ENCODE data around the gene C9orf50. TPM values are rescaled to one million over a fixed set of nuclear protein-coding genes. Genes with fewer than 3 reads are reported as not detected.

Gene C9orf50
- total and polyA plus RNA-seq, 2 experiments from 2014 or later, result not detected

DNA sequence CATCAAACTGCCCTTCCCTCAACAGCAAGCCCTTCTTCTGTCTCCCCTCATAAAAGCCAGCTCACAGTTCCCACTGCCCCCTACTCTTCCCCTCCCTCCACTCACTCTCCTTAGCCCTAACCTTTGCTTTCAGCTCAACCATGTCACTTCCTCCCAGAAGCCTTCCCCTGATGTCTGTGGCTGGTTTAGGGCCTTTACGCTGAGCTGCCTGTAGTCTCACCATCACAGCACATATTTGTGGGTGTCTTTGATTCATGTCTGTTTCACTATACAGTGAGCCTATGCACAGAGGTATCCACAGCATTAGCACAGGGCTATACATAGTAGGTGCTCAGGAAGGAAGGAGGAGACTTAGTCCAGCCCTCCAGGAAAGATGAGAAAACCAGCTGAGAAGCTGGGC lies 34.7 kb downstream of the C9orf50 start:
- no peaks in the 10 kb centered on the region for H3K9me2 ChIP-seq (ENCODE audit: insufficient read depth)
- no peak for ATAC-seq
- H3K4me2 ChIP-seq, result no peak overlapping the region
- no peak overlapping the region for H3K27ac ChIP-seq (ENCODE audit: low read depth)
- H3K4me1 ChIP-seq (ENCODE audit: insufficient read depth), result peaks cover 3% of the 10 kb centered on the region; the same call in 1 of the 2 replicates
- no peak for DNase-seq (ENCODE audit: low spot score)
- H3K9me3 Mint-ChIP-seq, result no peaks in the 10 kb centered on the region
- H3K4me1 Mint-ChIP-seq, result peaks cover 36% of the 10 kb centered on the region
- H2AFZ ChIP-seq, result no peak overlapping the region
- no peak overlapping the region for H3K27ac Mint-ChIP-seq
- TF ChIP-seq EZH2 (IDR thresholded peaks at IDR 0.05; ENCODE audit: low read depth, unreplicated experiment) (no peak), ZNF114 (CRISPR knock-in tag; IDR thresholded peaks at IDR 0.05) (no peak), ZNF331 (CRISPR knock-in tag; IDR thresholded peaks at IDR 0.05; ENCODE audit: low read depth) (no peak), POLR2AphosphoS5 (IDR thresholded peaks at IDR 0.05; ENCODE audit: low read depth) (no peak), EZH2phosphoT487 (IDR thresholded peaks at IDR 0.05; ENCODE audit: unreplicated experiment) (no peak), CREB1 (CRISPR knock-in tag; IDR thresholded peaks at IDR 0.05; ENCODE audit: low read depth) (no peak), NANOG (IDR thresholded peaks at IDR 0.05; ENCODE audit: borderline replicate concordance) (no peak), JUNB (IDR thresholded peaks at IDR 0.05; ENCODE audit: unreplicated experiment) (no peak), STAT1 (IDR thresholded peaks at IDR 0.05; ENCODE audit: unreplicated experiment) (no peak)
- TF ChIP-seq, protein P1, sequence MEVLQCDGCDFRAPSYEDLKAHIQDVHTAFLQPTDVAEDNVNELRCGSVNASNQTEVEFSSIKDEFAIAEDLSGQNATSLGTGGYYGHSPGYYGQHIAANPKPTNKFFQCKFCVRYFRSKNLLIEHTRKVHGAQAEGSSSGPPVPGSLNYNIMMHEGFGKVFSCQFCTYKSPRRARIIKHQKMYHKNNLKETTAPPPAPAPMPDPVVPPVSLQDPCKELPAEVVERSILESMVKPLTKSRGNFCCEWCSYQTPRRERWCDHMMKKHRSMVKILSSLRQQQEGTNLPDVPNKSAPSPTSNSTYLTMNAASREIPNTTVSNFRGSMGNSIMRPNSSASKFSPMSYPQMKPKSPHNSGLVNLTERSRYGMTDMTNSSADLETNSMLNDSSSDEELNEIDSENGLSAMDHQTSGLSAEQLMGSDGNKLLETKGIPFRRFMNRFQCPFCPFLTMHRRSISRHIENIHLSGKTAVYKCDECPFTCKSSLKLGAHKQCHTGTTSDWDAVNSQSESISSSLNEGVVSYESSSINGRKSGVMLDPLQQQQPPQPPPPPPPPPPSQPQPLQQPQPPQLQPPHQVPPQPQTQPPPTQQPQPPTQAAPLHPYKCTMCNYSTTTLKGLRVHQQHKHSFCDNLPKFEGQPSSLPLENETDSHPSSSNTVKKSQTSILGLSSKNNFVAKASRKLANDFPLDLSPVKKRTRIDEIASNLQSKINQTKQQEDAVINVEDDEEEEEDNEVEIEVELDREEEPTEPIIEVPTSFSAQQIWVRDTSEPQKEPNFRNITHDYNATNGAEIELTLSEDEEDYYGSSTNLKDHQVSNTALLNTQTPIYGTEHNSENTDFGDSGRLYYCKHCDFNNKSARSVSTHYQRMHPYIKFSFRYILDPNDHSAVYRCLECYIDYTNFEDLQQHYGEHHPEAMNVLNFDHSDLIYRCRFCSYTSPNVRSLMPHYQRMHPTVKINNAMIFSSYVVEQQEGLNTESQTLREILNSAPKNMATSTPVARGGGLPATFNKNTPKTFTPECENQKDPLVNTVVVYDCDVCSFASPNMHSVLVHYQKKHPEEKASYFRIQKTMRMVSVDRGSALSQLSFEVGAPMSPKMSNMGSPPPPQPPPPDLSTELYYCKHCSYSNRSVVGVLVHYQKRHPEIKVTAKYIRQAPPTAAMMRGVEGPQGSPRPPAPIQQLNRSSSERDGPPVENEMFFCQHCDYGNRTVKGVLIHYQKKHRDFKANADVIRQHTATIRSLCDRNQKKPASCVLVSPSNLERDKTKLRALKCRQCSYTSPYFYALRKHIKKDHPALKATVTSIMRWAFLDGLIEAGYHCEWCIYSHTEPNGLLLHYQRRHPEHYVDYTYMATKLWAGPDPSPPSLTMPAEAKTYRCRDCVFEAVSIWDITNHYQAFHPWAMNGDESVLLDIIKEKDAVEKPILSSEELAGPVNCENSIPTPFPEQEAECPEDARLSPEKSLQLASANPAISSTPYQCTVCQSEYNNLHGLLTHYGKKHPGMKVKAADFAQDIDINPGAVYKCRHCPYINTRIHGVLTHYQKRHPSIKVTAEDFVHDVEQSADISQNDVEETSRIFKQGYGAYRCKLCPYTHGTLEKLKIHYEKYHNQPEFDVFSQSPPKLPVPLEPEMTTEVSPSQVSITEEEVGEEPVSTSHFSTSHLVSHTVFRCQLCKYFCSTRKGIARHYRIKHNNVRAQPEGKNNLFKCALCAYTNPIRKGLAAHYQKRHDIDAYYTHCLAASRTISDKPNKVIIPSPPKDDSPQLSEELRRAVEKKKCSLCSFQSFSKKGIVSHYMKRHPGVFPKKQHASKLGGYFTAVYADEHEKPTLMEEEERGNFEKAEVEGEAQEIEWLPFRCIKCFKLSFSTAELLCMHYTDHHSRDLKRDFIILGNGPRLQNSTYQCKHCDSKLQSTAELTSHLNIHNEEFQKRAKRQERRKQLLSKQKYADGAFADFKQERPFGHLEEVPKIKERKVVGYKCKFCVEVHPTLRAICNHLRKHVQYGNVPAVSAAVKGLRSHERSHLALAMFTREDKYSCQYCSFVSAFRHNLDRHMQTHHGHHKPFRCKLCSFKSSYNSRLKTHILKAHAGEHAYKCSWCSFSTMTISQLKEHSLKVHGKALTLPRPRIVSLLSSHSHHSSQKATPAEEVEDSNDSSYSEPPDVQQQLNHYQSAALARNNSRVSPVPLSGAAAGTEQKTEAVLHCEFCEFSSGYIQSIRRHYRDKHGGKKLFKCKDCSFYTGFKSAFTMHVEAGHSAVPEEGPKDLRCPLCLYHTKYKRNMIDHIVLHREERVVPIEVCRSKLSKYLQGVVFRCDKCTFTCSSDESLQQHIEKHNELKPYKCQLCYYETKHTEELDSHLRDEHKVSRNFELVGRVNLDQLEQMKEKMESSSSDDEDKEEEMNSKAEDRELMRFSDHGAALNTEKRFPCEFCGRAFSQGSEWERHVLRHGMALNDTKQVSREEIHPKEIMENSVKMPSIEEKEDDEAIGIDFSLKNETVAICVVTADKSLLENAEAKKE (CRISPR knock-in tag; IDR thresholded peaks at IDR 0.05), result no peak
- TF ChIP-seq, protein P2, sequence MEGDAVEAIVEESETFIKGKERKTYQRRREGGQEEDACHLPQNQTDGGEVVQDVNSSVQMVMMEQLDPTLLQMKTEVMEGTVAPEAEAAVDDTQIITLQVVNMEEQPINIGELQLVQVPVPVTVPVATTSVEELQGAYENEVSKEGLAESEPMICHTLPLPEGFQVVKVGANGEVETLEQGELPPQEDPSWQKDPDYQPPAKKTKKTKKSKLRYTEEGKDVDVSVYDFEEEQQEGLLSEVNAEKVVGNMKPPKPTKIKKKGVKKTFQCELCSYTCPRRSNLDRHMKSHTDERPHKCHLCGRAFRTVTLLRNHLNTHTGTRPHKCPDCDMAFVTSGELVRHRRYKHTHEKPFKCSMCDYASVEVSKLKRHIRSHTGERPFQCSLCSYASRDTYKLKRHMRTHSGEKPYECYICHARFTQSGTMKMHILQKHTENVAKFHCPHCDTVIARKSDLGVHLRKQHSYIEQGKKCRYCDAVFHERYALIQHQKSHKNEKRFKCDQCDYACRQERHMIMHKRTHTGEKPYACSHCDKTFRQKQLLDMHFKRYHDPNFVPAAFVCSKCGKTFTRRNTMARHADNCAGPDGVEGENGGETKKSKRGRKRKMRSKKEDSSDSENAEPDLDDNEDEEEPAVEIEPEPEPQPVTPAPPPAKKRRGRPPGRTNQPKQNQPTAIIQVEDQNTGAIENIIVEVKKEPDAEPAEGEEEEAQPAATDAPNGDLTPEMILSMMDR (conservative IDR thresholded peaks at IDR 0.05; ENCODE audit: low read depth in 2 of 2), result no peak
- TF ChIP-seq, protein P3, sequence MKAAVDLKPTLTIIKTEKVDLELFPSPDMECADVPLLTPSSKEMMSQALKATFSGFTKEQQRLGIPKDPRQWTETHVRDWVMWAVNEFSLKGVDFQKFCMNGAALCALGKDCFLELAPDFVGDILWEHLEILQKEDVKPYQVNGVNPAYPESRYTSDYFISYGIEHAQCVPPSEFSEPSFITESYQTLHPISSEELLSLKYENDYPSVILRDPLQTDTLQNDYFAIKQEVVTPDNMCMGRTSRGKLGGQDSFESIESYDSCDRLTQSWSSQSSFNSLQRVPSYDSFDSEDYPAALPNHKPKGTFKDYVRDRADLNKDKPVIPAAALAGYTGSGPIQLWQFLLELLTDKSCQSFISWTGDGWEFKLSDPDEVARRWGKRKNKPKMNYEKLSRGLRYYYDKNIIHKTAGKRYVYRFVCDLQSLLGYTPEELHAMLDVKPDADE (IDR thresholded peaks at IDR 0.05), result no peak
- TF ChIP-seq, protein P4, sequence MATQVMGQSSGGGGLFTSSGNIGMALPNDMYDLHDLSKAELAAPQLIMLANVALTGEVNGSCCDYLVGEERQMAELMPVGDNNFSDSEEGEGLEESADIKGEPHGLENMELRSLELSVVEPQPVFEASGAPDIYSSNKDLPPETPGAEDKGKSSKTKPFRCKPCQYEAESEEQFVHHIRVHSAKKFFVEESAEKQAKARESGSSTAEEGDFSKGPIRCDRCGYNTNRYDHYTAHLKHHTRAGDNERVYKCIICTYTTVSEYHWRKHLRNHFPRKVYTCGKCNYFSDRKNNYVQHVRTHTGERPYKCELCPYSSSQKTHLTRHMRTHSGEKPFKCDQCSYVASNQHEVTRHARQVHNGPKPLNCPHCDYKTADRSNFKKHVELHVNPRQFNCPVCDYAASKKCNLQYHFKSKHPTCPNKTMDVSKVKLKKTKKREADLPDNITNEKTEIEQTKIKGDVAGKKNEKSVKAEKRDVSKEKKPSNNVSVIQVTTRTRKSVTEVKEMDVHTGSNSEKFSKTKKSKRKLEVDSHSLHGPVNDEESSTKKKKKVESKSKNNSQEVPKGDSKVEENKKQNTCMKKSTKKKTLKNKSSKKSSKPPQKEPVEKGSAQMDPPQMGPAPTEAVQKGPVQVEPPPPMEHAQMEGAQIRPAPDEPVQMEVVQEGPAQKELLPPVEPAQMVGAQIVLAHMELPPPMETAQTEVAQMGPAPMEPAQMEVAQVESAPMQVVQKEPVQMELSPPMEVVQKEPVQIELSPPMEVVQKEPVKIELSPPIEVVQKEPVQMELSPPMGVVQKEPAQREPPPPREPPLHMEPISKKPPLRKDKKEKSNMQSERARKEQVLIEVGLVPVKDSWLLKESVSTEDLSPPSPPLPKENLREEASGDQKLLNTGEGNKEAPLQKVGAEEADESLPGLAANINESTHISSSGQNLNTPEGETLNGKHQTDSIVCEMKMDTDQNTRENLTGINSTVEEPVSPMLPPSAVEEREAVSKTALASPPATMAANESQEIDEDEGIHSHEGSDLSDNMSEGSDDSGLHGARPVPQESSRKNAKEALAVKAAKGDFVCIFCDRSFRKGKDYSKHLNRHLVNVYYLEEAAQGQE (IDR thresholded peaks at IDR 0.05; ENCODE audit: unreplicated experiment), result no peak
- H3F3A ChIP-seq (replicated peaks; ENCODE audit: low read depth), result no peaks in the 10 kb centered on the region
- peaks cover 29% of the 10 kb centered on the region for H3K27me3 Mint-ChIP-seq (ENCODE audit: insufficient read depth, low read depth, poor library complexity)
- no peaks in the 10 kb centered on the region for H3K79me2 ChIP-seq (replicated peaks; ENCODE audit: insufficient read depth)
- H3K27me3 ChIP-seq (ENCODE audit: insufficient read depth), result peaks cover 11% of the 10 kb centered on the region; the same call in 1 of the 2 replicates
- no peaks in the 10 kb centered on the region for H4K20me1 ChIP-seq (replicated peaks; ENCODE audit: insufficient read depth)
- H3K4me3 ChIP-seq, result no peak overlapping the region
- H3K4me3 Mint-ChIP-seq, result no peak overlapping the region
- H3K36me3 Mint-ChIP-seq (ENCODE audit: low read depth), result no peaks in the 10 kb centered on the region
- no peaks in the 10 kb centered on the region for H3K36me3 ChIP-seq (ENCODE audit: insufficient read depth)

Data from GM23338 (cell line).